GM12878 (cell line): ENCODE results near the gene RADIL. TPM values are rescaled to one million over a fixed set of nuclear protein-coding genes. Genes with fewer than 3 reads are reported as not detected.

Experiments used
- ATAC-seq: fragments of 200-7000 bp; cut with Tn5 transposase; 3 replicates; pipeline ENCODE4 v1.9.1; 2020; ENCODE audit warnings: mild to moderate bottlenecking, moderate library complexity
- BruUV-seq: library from RNA; stranded (reverse); fragments of 400-500 nt; replicated peaks from 2 replicates; lab custom pipeline; 2021; lab: Mats Ljungman, UMichigan
- CTCF ChIA-PET: fragments of 300-600 bp; sonication (Branson Sonifier 250); formaldehyde crosslinking; extraction: SDS; loops from one replicate; lab custom pipeline; 2021; ENCODE audit warnings: inconsistent platforms; lab: Yijun Ruan, JAX
- POLR2A ChIA-PET: fragments of 350-600 bp; formaldehyde crosslinking; extraction: SDS; loops from one replicate; lab custom pipeline; 2021; ENCODE audit warnings: inconsistent platforms; lab: Charles Lee
- RAD21 ChIA-PET: fragments of 300-600 bp; sonication (Branson Sonifier 250); formaldehyde crosslinking; loops from one replicate; lab custom pipeline; 2023; ENCODE audit warnings: antibody characterized with exemption; ENCODE audit not compliant: unreplicated experiment; lab: Charles Lee
- SMC1A ChIA-PET: fragments of 300-600 bp; sonication (Branson Sonifier 250); formaldehyde crosslinking; loops from one replicate; lab custom pipeline; 2023; ENCODE audit not compliant: unreplicated experiment, uncharacterized antibody; lab: Charles Lee
- DNase-seq: peaks from one replicate; pipeline ENCODE4 v3.0.0-alpha.2; 2011; ENCODE audit warnings: low read depth, low spot score
- FAIRE-seq: peaks from 3 replicates; lab custom pipeline; 2011; peaks lifted over from hg19 to GRCh38; lab: Jason Lieb, UNC
- H2AFZ ChIP-seq: 2 replicates; pipeline ENCODE4 v1.6.0; 2011; ENCODE audit warnings: low read depth, low read length, control low read depth; ENCODE audit not compliant: control insufficient read depth
- H3K27ac ChIP-seq: 2 replicates; pipeline ENCODE4 v1.5.1; 2011; ENCODE audit warnings: control low read depth; ENCODE audit not compliant: control insufficient read depth, insufficient read depth
- H3K27me3 ChIP-seq, 2 experiments: replicated peaks in 1 of 2; 2 replicates each; pipeline versions ENCODE4 v1.6.0 to v1.6.1; 2011; ENCODE audit warnings: low read length in 1 of 2; ENCODE audit not compliant: control insufficient read depth in 2 of 2, insufficient read depth in 2 of 2
- H3K36me3 ChIP-seq, 2 experiments: 2 replicates each; pipeline ENCODE4 v1.5.1; 2011; ENCODE audit warnings: low read length in 1 of 2; ENCODE audit not compliant: control insufficient read depth in 2 of 2, insufficient read depth in 2 of 2
- H3K4me1 ChIP-seq: 2 replicates; pipeline ENCODE4 v1.6.1; 2011; ENCODE audit warnings: mild to moderate bottlenecking, low read length, moderate library complexity, mixed read lengths; ENCODE audit not compliant: control insufficient read depth, insufficient read depth
- H3K4me2 ChIP-seq: 2 replicates; pipeline ENCODE4 v1.6.0; 2011; ENCODE audit warnings: control low read depth; ENCODE audit not compliant: control insufficient read depth, insufficient read depth
- H3K4me3 ChIP-seq: fragments of 200-600 bp; sonication (generic); 2 replicates; pipeline ENCODE4 v1.5.1; 2016
- H3K79me2 ChIP-seq: 2 replicates; pipeline ENCODE4 v1.6.0; 2011; ENCODE audit warnings: low read length; ENCODE audit not compliant: control insufficient read depth, insufficient read depth
- H3K9ac ChIP-seq: 2 replicates; pipeline ENCODE4 v1.8.0; 2011; ENCODE audit warnings: low read length, control low read depth, mixed read lengths; ENCODE audit not compliant: control insufficient read depth, insufficient read depth
- H3K9me3 ChIP-seq: replicated peaks from 3 replicates; pipeline ENCODE4 v1.5.1; 2011; ENCODE audit warnings: mild to moderate bottlenecking, low read length; ENCODE audit not compliant: control insufficient read depth, insufficient read depth
- H4K20me1 ChIP-seq: 2 replicates; pipeline ENCODE4 v1.6.0; 2011; ENCODE audit not compliant: control insufficient read depth, insufficient read depth
- EGR1 ChIP-seq, 2 experiments: IDR thresholded peaks; 1 replicate in 1 of 2; 2 replicates in 1 of 2; pipeline ENCODE4 v1.6.1; 2011 to 2012; ENCODE audit warnings: low read depth in 2 of 2, low read length in 2 of 2, borderline replicate concordance in 1 of 2, mild to moderate bottlenecking in 1 of 2, moderate library complexity in 1 of 2
- ESRRA ChIP-seq: IDR thresholded peaks from 2 replicates; pipeline ENCODE4 v1.6.1; 2012; ENCODE audit warnings: mild to moderate bottlenecking, low read length, improper control_type of control experiment
- HDAC6 ChIP-seq: fragments of 200-600 bp; sonication (generic); IDR thresholded peaks from one replicate; pipeline ENCODE4 v1.8.0; 2017; ENCODE audit warnings: antibody characterized with exemption; ENCODE audit not compliant: unreplicated experiment
- MEF2B ChIP-seq: fragments of 450-650 bp; IDR thresholded peaks from 2 replicates; pipeline ENCODE4 v1.6.1; 2018; ENCODE audit warnings: mild to moderate bottlenecking, moderate library complexity; ENCODE audit not compliant: partially characterized antibody, poor library complexity, severe bottlenecking
- NR2C2 ChIP-seq: IDR thresholded peaks from 2 replicates; pipeline ENCODE4 v1.6.1; 2011; ENCODE audit warnings: borderline replicate concordance, low read depth; ENCODE audit not compliant: control insufficient read depth, insufficient read length
- PKNOX1 ChIP-seq: fragments of 450-650 bp; IDR thresholded peaks from 2 replicates; pipeline ENCODE4 v1.6.1; 2016; ENCODE audit warnings: mild to moderate bottlenecking
- RELA ChIP-seq: fragments of 450-650 bp; IDR thresholded peaks from 2 replicates; pipeline ENCODE4 v1.8.0; 2014; ENCODE audit warnings: borderline replicate concordance; ENCODE audit not compliant: partially characterized antibody
- SMC3 ChIP-seq: IDR thresholded peaks from 2 replicates; pipeline ENCODE4 v1.6.1; 2011; ENCODE audit warnings: low read length, improper control_type of control experiment, borderline replicate concordance
- SUPT20H ChIP-seq: IDR thresholded peaks from 2 replicates; pipeline ENCODE4 v1.6.1; 2011; ENCODE audit warnings: low read depth, mild to moderate bottlenecking, low read length, moderate library complexity, borderline replicate concordance; ENCODE audit not compliant: control insufficient read depth
- TBL1XR1 ChIP-seq: IDR thresholded peaks from 2 replicates; pipeline ENCODE4 v1.6.1; 2012; ENCODE audit warnings: low read depth, low read length, improper control_type of control experiment
- YBX1 ChIP-seq: fragments of 450-650 bp; IDR thresholded peaks from 2 replicates; pipeline ENCODE4 v1.6.1; 2016; ENCODE audit warnings: antibody characterized with exemption
- WGBS: methylation state at CpG from one replicate; pipeline ENCODE4 v1.1.6; 2016; ENCODE audit warnings: low lambda C conversion rate; ENCODE audit not compliant: insufficient replicate concordance, insufficient coverage; ENCODE audit errors: missing lambda C conversion rate; 5-methylcytosine and 5-hydroxymethylcytosine counted together
- in situ Hi-C: fragments of 300-500 bp; cut with MboI; formaldehyde crosslinking; loops from 9 replicates; pipeline ENCODE4 v1.14.3; 2018; ENCODE audit warnings: mixed read lengths
- intact Hi-C: fragments of 100-400 bp; cut with micrococcal nuclease; formaldehyde crosslinking; loops from one replicate; pipeline ENCODE4 v1.14.2; 2022; ENCODE audit not compliant: unreplicated experiment
- polyA plus RNA-seq, 11 experiments: library from polyadenylated mRNA; depleted of rRNA in 4 of 11; unstranded in 6 of 11; stranded (reverse) in 5 of 11; fragments of >200 nt; fragmentation: Nextera tagmentation in 4 of 11; fragmentation: Illumina TruSeq in 1 of 11; extraction: Ambion mirVana in 4 of 11; extraction: Trizol in 1 of 11; gene quantifications; 1 replicate in 1 of 11; 2 replicates in 10 of 11; pipeline versions ENCODE4 v1.2.1 to v1.2.3, GENCODE V29; 2011 to 2016; ENCODE audit warnings: inconsistent platforms in 2 of 11, missing spikeins in 2 of 11, low read depth in 1 of 11
- total RNA-seq, 4 experiments: library from RNA; depleted of rRNA in 3 of 4; stranded (reverse); fragments of >200 nt in 3 of 4; fragmentation: Illumina TruSeq in 1 of 4; extraction: Trizol in 1 of 4; gene quantifications; 2 replicates each; pipeline versions ENCODE4 v1.2.1 to v1.2.3, GENCODE V29; 2013 to 2021
- TF ChIP-seq, protein P1 (sequence below): fragments of 450-650 bp; conservative IDR thresholded peaks from 2 replicates; pipeline ENCODE4 v1.6.1; 2017; ENCODE audit warnings: mild to moderate bottlenecking, moderate library complexity
- TF ChIP-seq, protein P2 (sequence below): fragments of 450-650 bp; IDR thresholded peaks from 2 replicates; pipeline ENCODE4 v1.6.1; 2017; ENCODE audit warnings: mild to moderate bottlenecking, moderate library complexity
- TF ChIP-seq, protein P3 (sequence below): IDR thresholded peaks from 2 replicates; pipeline ENCODE4 v1.6.1; 2011; ENCODE audit warnings: mild to moderate bottlenecking, low read depth, low read length, moderate library complexity; ENCODE audit not compliant: insufficient replicate concordance

Gene RADIL
- total and polyA plus RNA-seq, 10 of the 15 experiments (the other 5 are each of a cell fraction or from before 2014, with no cell fraction given): 0.05 to 0.06 TPM; not detected in 8

DNA sequence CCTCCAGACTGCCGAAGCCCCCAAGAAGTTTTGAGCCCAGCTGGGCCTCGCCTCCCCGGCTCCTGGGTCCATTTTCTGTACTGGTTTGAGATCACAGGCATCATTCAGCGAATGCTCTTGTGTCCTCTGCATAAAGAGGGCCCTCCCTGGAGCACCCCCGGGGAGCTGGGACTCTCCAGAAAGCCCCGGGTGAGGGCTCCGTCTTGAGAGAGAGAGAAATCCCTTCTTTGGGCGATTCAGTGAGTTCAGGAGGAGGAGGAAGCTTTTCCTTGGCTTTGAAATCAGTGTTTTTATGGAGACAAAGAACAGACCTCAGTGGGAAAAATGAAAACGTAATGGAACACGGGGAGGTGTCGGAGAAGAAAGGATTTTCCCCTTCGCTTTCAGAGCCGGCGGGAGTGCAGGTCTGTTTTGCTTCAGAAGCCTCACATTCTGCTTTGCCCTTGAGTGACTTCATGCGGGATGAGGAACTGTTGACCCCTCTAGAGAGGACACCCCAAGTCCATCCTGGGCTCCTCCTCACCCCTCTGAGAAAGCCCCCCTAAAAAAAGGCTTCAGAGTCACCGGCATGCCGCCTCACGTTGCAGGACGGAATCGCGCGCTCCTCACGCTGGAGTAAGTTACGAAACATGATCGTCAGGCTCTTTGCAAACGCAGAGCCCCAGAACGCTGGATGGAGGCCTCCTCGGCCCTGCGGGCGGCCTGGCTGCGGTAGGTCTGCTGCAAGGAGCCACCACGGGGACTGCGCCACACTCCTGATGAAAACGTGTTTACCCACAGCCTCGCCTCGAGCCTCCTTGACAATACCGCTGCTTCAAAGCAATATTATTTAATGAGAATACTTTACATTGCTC, 116.6 kb downstream of the RADIL start:
- POLR2A ChIA-PET: no interaction called here
- 92% methylated on average over 35 of the region's 37 CpGs for WGBS
- BruUV-seq: no TSS peak
- FAIRE-seq: no peak
- in situ Hi-C loops: no loop called here
- Histone ChIP-seq H3K4me1 (no peaks in the 10 kb centered on the region), H3K27me3 (no peaks in the 10 kb centered on the region), H2AFZ (no peak overlapping the region), H3K36me3 (peaks cover 6 to 11% of the 10 kb centered on the region in 2 experiments; a peak in 3 of 4 replicates), H3K4me3 (no peak overlapping the region), H3K79me2 (no peaks in the 10 kb centered on the region), H4K20me1 (no peaks in the 10 kb centered on the region), H3K9me3 (no peaks in the 10 kb centered on the region), H3K27ac (no peak overlapping the region), H3K4me2 (no peak overlapping the region), H3K9ac (no peak overlapping the region)
- intact Hi-C loops: no loop called here
- SMC1A ChIA-PET: no interaction called here
- CTCF ChIA-PET: no interaction called here
- no peak for DNase-seq
- RAD21 ChIA-PET: no interaction called here
- no peak for ATAC-seq
- TF ChIP-seq TBL1XR1: no peak
- TF ChIP-seq, protein P1, sequence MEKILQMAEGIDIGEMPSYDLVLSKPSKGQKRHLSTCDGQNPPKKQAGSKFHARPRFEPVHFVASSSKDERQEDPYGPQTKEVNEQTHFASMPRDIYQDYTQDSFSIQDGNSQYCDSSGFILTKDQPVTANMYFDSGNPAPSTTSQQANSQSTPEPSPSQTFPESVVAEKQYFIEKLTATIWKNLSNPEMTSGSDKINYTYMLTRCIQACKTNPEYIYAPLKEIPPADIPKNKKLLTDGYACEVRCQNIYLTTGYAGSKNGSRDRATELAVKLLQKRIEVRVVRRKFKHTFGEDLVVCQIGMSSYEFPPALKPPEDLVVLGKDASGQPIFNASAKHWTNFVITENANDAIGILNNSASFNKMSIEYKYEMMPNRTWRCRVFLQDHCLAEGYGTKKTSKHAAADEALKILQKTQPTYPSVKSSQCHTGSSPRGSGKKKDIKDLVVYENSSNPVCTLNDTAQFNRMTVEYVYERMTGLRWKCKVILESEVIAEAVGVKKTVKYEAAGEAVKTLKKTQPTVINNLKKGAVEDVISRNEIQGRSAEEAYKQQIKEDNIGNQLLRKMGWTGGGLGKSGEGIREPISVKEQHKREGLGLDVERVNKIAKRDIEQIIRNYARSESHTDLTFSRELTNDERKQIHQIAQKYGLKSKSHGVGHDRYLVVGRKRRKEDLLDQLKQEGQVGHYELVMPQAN: no peak
- TF ChIP-seq YBX1: no peak
- TF ChIP-seq, protein P2, sequence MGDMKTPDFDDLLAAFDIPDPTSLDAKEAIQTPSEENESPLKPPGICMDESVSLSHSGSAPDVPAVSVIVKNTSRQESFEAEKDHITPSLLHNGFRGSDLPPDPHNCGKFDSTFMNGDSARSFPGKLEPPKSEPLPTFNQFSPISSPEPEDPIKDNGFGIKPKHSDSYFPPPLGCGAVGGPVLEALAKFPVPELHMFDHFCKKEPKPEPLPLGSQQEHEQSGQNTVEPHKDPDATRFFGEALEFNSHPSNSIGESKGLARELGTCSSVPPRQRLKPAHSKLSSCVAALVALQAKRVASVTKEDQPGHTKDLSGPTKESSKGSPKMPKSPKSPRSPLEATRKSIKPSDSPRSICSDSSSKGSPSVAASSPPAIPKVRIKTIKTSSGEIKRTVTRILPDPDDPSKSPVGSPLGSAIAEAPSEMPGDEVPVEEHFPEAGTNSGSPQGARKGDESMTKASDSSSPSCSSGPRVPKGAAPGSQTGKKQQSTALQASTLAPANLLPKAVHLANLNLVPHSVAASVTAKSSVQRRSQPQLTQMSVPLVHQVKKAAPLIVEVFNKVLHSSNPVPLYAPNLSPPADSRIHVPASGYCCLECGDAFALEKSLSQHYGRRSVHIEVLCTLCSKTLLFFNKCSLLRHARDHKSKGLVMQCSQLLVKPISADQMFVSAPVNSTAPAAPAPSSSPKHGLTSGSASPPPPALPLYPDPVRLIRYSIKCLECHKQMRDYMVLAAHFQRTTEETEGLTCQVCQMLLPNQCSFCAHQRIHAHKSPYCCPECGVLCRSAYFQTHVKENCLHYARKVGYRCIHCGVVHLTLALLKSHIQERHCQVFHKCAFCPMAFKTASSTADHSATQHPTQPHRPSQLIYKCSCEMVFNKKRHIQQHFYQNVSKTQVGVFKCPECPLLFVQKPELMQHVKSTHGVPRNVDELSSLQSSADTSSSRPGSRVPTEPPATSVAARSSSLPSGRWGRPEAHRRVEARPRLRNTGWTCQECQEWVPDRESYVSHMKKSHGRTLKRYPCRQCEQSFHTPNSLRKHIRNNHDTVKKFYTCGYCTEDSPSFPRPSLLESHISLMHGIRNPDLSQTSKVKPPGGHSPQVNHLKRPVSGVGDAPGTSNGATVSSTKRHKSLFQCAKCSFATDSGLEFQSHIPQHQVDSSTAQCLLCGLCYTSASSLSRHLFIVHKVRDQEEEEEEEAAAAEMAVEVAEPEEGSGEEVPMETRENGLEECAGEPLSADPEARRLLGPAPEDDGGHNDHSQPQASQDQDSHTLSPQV: no peak
- TF ChIP-seq MEF2B: no peak
- no peak for TF ChIP-seq HDAC6
- no peak for TF ChIP-seq RELA
- TF ChIP-seq SMC3: no peak
- TF ChIP-seq, protein P3, sequence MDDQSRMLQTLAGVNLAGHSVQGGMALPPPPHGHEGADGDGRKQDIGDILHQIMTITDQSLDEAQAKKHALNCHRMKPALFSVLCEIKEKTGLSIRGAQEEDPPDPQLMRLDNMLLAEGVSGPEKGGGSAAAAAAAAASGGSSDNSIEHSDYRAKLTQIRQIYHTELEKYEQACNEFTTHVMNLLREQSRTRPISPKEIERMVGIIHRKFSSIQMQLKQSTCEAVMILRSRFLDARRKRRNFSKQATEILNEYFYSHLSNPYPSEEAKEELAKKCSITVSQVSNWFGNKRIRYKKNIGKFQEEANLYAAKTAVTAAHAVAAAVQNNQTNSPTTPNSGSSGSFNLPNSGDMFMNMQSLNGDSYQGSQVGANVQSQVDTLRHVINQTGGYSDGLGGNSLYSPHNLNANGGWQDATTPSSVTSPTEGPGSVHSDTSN: no peak
- no peak for TF ChIP-seq EGR1 (IDR thresholded peaks at IDR 0.05; ENCODE audit: borderline replicate concordance in 1 of 2, low read depth in 2 of 2, low read length in 2 of 2)
- TF ChIP-seq SUPT20H: no peak
- no peak for TF ChIP-seq PKNOX1
- TF ChIP-seq NR2C2: no peak
- no peak for TF ChIP-seq ESRRA
